ENCODE measurements around the gene SLC44A5.
"Not testable (repeated sequence)": the region's sequence is repeated elsewhere in the genome, so short reads cannot be mapped to it uniquely, and the experiment has no call there.

The SLC44A5 gene

DNA sequence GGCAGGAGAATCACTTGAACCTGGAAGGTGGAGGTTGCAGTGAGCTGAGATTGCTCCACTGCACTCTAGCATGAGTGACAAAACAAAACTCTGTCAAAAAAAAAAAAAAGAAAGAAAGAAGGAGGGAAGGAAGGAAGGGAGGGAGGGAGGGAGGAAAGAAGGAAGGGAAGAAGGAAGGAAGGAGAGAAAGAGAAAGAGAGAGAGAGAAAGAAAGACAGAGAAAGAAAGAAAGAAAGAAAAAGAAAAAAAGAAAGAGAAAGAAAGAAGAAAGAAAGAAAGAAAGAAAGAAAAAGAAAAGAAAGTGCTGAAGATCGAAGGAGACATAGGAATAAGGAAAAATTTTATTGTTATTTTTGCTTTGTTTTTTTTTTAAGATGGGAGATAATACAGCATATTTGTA is 166.7 kb downstream of the SLC44A5 start:
- DNase-seq: no peak

DNA sequence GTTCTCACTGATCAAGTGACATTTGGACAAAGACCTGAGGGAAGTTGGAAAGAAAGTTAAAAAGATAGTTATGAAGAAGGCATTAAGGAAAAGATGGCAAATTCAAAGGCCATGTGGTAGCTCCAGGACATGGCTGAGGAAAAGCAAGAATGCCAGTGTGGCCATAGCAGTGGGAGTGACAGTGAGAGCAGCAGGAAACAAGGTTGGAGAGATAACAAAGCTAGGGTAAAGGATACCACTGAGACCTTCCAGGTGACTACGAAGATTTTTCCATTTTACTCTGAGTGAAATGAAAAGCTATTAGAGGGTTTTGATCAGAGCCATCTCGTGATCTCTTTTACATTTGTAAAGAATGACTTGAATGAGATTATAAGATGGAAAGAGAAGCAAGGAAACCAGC is 170.6 kb downstream of the SLC44A5 start:
- DNase-seq: no peak

DNA sequence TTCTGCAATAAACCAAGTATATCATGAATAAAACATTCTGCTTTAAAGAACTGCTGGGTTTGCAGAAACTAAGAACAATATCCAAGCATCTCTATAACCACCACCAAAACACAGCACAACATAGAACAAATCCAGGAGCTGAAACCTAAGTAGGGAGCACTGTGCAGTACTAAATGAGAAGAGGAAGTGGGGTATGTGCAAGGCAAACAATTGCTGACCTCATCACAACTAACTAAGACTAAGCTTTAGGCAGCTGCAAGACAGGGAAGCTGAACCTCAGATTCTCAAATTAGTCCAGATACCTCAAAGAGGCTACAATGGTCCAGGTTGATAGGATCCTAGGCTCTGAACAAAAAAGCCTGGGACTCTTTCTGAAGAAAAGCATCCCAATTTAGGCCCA is 172.6 kb downstream of the SLC44A5 start:
- no peak for DNase-seq

DNA sequence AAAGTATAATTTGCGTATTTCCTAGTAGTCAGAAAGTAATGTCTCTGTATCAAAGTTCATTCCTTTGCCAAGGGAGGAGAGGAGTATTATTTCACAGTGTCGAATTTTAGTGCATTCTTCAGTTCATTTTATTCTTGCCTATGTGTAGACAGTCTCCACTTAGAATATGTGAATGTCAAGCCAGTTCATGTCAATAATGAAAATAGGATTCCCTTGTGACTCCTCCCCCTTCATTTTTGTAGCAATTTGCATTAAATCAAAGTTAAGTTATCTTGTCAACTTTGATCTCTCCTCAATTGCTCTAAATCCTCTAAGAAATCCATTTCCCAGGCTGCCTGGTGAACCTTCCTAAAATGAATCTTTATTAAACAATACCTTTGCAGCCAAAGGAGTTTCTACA is 179.1 kb downstream of the SLC44A5 start:
- DNase-seq: no peak

DNA sequence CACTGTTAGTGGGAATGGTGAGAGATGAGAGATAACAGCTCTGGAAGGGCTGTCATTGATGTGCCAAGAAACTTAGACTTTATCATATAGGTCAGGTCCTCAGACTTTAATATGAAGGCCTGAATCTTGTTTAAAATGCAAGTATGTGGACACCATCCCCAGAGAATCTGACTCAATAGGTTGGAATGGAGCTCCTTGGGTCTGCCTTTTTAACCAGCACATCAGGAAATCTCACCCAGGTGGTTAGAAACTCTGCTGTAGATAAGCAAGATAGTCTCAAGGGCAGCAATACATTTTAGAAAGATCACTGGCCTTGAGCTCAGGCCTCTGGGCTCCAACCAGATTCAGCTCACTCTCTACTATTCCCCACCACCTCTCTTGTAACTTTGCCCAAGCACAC is 180.4 kb downstream of the SLC44A5 start:
- no peak for DNase-seq

DNA sequence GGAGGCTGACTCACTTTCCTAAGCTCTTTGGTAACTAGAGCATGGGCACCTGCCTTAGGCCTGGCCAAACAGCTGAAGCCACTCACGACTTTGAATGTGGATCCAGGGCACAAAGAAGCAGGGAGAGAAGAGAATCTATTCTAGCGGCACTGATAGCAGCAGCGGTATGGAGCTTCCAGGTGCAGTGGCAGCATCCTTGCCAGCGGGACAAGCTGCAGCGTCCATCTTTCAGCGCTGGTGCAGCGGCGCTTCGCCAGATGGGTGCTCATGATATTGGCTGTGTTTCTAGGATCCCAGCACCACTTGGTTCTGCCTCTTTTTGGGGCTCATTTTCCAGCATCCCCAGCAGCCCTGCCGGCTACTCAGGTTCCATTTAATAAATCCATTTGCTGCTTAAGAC is 184.2 kb downstream of the SLC44A5 start:
- no peak for DNase-seq

DNA sequence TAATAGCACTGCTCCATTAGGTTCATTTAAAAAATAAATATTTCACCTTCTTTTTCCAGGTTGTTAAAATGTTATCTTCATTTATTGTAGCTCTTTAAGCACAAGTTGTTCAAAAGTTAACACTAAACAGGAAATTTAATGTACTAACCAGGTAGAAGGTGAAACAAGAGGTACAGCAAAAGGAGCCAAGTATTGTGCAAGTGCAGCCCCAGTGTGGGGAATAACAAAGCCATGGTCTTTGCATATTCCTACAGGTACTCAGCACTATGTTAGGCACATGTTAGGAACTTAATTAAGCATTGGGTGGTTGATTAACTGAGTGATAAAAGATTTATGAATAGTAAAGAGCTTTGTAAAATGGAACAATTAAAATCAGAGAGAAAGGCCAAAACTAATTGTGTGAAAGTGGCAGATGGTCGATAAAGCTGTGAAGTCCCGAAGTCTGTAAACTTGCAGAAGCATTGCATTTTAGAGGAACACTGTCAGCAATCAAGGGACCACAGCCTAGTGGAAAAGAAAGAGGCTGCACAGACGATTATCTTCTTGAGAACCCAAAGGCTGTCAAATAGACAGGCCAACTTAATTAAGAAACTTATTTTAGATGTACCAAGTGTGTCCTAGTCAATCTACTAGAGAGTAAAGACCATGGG is 185.8 kb downstream of the SLC44A5 start:
- DNase-seq: no peak

DNA sequence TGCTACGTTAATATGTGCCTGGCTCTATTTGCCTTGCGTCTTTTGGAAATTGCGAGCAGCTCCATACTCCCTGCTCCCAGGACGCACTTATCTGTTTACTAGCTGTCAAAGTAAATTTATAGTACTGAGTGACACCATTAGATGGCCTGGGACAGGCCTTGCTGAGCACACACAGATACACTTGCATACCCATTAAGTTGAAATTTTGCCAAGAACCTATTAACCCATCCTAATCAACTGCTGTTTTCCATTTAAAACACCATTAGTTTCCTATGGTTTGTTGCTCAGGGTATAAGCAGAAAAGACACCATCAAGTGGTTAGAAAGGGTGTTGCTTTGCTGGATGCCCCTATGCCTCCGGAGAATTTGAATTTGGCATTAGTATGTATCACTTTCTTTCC is 187.3 kb downstream of the SLC44A5 start:
- DNase-seq: no peak

DNA sequence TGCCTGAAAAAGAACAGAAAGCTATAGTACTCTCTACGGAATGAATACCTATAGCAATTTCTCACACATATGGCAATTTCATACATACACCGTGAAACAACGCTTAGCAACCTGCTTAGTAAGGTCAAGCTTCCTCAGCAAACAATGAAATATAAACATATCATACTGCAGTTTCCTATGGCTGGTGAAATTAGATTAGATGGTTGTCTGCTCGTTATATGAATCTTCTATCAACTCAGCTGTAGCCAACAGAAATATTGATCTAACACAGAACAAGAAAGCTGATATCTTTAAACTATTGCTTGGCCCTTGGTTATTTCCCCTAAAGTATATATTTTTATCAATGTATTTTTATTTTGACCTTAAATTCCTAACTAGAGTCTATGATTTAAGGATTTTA is 187.8 kb downstream of the SLC44A5 start:
- DNase-seq: no peak

DNA sequence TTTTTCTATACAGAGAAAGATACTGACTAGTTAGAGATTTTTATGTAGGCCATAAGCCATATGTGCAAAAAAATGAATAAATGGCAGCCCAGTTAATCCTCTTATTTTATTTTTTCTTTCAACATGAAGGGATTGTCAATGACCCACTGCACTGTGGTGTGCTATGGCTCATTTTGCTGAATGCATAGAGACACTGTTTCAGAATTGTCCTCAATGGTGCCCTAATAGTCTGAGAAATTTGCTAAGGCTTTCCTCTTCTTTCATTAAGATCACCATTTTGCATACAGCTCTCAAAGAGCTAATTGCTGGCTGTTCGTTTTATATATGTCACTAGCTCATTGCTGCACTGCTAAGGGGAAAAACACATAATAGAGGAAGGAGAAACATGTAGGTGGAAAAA is 189.5 kb downstream of the SLC44A5 start:
- DNase-seq: no peak

DNA sequence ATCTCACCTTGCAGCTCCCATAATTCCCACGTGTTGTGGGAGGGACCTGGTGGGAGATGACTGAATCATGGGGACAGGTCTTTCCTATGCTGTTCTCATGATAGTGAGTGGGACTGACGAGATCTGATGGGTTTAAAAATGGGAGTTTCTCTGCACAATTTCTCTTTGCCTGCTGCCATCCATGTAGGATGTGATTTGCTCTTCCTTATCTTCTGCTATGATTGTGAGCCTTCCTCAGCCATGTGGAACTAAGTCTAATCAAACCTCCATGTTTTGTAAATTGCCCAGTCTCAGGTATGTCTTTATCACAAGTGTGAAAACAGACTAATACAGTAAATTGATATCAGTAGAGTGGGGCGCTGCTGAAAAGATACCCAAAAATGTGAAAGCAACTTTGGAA is 195.7 kb downstream of the SLC44A5 start:
- DNase-seq: no peak

DNA sequence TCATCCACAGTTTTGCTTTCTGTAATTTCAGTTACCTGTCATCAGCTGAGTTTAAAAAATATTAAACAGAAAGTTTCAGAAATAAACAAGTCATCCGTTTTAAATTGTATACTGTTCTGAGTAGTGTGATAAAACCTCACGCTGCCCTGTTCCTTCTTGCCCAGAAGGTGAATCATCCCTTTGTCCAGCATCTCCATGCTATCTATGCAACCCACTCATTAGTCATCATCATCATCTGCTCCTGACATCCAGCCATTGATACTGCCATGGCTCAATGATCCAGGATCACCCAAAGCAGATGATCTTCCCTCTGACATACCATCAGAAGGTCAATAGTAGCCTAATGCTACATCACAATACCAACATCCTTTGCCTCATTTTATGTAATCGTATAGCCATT is 198.3 kb downstream of the SLC44A5 start:
- DNase-seq: no peak

DNA sequence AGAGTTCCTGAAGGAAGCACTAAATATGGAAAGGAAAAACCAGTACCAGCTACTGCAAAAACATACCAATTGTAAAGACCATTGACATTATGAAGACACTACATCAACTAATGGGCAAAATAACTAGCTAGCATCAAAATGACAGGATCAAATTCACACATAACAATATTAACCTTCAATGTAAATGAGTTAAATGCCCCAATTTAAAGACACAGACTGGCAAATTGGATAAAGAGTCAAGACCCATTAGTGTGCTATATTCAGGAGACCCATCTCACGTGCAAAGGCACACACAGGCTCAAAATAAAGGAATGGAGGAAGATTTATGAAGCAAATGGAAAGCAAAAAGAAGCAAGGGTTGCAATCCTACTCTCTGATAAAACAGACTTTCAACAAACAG is 206.2 kb downstream of the SLC44A5 start:
- not testable (repeated sequence) for DNase-seq

DNA sequence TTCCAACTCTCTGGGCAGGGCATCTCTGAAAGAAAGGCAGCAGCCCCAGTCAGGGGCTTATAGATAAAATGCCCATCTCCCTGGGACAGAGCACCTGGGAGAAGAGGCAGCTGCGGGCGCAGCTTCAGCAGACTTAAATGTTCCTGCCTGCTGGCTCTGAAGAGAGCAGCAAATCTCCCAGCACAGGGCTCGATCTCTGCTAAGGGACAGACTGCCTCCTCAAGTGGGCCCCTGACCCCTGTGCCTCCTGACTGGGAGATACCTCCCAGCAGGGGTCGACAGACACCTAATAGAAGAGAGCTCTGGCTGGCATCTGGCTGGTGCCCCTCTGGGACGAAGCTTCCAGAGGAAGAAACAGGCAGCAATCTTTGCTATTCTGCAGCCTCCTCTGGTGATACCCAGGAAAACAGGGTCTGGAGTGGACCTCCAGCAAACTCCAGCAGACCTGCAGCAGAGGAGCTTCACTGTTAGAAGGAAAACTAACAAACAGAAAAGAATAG is 207.7 kb downstream of the SLC44A5 start:
- not testable (repeated sequence) for DNase-seq

DNA sequence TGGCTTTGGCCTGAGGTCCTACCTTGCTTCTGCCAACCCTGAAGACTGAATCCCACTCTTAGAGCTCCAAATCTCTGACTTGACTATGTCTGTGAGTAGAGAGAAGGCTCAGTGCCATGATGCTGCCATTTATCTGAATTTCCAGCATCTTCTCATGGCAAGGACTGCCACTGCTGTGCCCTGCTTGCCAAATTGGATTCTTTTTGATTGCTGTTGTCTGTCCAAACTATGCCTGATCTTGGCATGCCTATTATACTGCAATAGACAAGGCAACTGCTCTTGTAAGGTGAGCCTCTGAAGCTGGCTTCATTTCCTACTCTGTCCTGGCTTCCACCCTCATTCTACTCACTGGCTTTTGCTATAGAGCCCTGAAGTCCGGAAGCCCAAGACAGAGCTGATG is 210.2 kb downstream of the SLC44A5 start:
- no peak for DNase-seq

DNA sequence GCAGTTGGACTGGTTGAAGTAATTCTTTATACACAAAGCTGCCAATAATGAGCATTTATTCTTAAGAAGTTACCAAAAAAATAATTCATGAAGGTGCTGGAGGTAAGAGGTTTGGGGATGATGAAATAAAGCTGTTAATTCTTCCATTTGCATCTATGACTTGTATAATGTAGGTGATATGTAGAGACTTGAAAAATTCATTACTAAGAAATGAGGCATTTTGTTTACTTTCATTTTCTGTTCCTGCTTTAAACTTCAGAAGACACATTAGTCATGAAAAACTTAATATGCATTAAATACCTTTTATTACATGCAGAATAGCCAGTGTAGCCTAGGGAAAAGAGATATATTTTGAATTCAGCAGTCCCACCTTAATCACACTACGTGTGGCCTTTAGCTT is 214.2 kb downstream of the SLC44A5 start:
- no peak for DNase-seq

DNA sequence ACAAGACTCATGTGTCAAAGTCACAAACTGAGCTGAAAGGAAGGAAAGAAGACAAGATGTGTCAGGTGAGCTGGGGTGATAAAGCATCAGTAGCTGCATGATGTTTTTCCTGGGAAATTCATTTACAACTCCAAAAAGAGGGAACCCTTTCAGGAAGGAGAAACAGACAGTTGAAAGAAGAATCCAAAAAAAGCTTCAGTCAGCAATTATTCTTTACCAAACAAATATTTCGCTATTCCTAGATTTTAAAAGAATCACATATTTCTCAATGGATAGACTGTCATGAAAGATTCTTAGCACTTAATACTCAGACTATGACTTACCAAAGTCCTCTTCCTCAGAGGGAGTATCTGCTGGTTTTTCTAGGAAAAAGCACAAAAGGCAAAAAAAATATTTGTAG is 214.7 kb downstream of the SLC44A5 start:
- no peak for DNase-seq

DNA sequence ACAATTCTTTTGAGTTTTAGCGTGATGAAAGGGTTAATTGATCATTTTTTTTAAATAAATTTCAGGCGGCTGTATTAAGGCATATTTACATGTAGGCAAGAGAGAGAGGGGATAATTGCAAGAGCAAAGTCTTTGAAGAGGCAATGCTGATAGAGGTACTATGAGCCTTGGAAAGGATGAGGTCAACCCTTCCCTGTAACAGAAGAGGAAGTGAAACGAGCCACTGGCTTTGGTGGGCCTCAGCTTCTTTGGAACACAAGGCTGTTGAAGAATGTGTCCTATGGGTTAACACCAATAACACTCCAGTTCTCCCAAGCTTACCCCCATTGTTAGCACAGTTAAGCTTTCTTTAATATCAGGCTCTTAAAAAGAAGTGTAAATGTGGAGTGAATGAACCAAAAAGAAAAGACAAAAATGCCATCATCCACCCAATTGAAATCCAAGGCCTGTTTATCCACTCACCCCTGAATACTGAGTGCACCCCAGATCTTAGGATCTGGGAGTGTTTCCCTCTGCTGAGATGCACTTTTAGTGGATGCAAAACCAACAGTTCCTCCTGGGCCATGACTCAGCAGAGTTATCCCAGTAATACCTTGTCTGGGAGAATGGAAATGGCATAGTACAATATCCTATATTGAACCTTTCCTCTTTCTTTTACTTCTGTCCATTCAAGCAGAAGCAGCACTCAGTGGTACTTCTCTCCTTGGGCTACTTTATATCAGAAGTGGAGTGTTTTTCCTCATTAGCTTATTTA is 216.4 kb downstream of the SLC44A5 start:
- no peak for DNase-seq

DNA sequence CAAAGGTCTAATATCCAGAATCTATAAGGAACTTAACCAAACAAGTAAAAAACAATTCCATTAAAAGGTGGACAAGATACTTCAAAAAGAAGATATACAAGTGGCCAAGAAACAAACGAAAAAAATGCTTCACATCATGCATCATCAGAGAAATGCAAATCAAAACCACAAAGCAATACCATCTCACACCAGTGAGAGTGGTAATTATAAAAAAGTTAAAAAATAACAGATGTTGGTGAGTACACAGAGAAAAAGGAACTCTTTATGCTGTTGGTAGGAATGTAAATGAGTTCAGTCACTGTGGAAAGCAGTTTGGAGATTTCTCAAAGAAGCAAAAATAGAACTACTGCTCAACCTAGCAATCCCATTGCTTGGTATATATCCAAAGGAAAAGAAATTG is 218.6 kb downstream of the SLC44A5 start:
- no peak for DNase-seq

DNA sequence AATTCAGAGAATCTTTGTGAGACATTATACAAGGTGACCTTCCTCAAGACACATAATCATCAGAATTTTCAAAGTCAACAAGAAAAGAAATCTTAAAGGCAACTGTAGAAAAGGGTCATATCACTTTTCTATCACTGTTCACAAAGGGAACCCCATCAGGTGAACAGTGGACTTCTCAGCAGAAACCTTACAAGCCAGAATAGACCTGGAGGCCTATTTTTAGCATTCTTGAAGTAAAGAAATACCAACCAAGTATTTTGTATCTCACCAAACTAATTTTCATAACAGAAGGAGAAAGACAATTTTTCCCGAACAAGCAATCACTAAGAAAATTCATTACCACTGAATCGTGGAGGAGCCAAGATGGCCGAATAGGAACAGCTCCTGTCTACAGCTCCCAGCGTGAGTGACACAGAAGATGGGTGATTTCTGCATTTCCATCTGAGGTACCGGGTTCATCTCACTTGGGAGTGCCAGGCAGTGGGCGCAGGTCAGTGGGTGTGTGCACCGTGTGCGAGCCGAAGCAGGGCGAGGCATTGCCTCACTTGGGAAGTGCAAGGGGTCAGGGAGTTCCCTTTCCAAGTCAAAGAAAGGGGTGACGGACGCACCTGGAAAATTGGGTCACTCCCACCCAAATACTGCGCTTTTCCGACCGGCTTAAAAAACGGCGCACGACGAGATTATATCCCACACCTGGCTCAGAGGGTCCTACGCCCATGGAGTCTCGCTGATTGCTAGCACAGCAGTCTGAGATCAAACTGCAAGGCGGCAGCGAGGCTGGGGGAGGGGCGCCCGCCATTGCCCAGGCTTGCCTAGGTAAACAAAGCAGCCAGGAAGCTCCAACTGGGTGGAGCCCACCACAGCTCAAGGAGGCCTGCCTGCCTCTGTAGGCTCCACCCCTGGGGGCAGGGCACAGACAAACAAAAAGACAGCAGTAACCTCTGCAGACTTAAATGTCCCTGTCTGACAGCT is 235.2 kb downstream of the SLC44A5 start:
- DNase-seq: not testable (repeated sequence)

DNA sequence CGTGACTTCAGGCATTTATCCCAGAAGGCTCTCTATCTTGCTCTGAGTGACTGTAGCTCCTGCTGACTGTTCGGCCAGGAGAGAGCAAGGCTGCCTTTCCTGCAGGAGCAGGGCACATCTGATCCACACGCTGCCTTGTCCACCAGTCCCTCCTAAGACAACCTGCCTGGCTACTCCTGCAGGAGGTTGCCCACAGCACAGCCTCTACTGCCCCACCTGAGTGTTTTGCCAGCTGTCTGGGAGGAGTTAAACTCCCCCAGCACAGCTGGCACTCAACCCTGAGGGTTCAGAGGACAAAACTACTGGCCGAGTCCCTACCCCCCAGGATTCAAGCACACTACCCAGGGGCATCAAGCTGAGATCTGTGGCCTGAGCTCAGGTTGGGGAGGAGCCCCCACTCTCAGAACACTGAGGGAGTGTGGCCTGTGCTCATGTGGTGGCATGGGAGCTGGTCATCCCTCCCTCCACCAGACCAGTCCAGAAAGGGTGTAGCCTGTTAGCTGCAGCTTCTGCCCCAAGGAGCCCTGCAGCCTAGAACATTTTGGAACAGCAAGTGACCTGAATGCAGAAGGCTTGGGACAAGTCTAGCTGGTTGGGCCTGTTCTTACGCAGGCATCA is 237.3 kb downstream of the SLC44A5 start:
- DNase-seq: no peak

DNA sequence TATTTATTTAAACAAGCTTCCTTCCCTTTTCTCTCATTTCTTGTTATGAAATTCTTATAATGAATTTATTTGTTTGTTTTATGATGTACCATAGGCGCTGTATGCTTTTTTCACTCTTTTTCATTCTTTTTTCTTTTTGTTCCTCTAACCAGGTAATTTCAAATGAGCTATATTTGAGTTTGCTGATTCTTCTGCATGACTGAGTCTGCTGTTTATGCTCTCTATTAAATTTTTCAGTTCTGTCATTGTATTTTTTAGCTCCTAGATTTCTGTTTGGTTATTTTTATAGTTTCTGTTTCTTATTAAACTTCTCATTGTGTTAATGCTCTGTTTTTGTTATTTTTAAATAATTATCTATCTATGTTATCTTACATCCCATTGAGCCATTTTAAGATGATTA is 244.3 kb downstream of the SLC44A5 start:
- DNase-seq: no peak

DNA sequence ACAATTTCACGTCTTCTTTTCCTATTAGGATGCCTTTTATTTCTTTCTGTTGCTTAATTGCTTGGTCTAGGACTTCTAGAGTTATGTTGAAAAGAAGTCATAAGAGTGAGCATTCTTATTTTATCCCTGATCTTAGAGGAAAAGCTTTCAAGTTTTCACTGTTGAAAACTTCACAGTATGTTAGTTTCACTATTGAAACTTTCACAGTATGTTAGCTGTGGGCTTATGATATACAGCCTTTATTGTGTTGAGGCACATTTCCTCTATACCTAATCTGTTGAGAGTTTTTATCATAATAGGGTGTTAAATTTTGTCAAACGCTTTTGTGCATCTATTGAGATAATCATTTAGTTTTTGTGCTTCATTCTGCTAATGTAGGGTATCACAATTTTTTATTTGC is 249.7 kb downstream of the SLC44A5 start:
- DNase-seq: no peak

All from effector CD4-positive, alpha-beta T cell (primary cell).